Panc1 (cell line): Measurements from ENCODE around the gene WNT2.

ENCODE experiments used
- CTCF ChIP-seq: fragments of 450-650 bp; IDR thresholded peaks from 2 replicates; pipeline ENCODE4 v1.5.1; 2017; ENCODE audit warnings: mild to moderate bottlenecking
- POLR2AphosphoS5 ChIP-seq: IDR thresholded peaks from 2 replicates; pipeline ENCODE4 v1.6.1; 2012; ENCODE audit warnings: mild to moderate bottlenecking, low read depth, low read length, moderate library complexity
- SIN3A ChIP-seq: IDR thresholded peaks from 2 replicates; pipeline ENCODE4 v1.6.1; 2012; ENCODE audit warnings: low read depth, mild to moderate bottlenecking, low read length, moderate library complexity, borderline replicate concordance; ENCODE audit not compliant: insufficient read depth
- TCF7L2 ChIP-seq: IDR thresholded peaks from 2 replicates; pipeline ENCODE4 v1.6.1; 2011; ENCODE audit warnings: mild to moderate bottlenecking, low read depth, low read length, inconsistent platforms
- TF ChIP-seq, protein P1 (sequence below), 2 experiments: IDR thresholded peaks; 2 replicates each; pipeline ENCODE4 v1.6.1; 2011 to 2012; ENCODE audit warnings: low read depth in 2 of 2, control low read depth in 1 of 2, low read length in 1 of 2, mild to moderate bottlenecking in 1 of 2, moderate library complexity in 1 of 2; ENCODE audit not compliant: insufficient read depth in 1 of 2

GRCh38 chr7:117231047-117231359, 91.9 kb downstream of the WNT2 start:
- TF ChIP-seq POLR2AphosphoS5 (no peak), CTCF (no peak), TCF7L2 (no peak), SIN3A (no peak)
- TF ChIP-seq, protein P1, sequence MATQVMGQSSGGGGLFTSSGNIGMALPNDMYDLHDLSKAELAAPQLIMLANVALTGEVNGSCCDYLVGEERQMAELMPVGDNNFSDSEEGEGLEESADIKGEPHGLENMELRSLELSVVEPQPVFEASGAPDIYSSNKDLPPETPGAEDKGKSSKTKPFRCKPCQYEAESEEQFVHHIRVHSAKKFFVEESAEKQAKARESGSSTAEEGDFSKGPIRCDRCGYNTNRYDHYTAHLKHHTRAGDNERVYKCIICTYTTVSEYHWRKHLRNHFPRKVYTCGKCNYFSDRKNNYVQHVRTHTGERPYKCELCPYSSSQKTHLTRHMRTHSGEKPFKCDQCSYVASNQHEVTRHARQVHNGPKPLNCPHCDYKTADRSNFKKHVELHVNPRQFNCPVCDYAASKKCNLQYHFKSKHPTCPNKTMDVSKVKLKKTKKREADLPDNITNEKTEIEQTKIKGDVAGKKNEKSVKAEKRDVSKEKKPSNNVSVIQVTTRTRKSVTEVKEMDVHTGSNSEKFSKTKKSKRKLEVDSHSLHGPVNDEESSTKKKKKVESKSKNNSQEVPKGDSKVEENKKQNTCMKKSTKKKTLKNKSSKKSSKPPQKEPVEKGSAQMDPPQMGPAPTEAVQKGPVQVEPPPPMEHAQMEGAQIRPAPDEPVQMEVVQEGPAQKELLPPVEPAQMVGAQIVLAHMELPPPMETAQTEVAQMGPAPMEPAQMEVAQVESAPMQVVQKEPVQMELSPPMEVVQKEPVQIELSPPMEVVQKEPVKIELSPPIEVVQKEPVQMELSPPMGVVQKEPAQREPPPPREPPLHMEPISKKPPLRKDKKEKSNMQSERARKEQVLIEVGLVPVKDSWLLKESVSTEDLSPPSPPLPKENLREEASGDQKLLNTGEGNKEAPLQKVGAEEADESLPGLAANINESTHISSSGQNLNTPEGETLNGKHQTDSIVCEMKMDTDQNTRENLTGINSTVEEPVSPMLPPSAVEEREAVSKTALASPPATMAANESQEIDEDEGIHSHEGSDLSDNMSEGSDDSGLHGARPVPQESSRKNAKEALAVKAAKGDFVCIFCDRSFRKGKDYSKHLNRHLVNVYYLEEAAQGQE (IDR thresholded peaks at IDR 0.05; ENCODE audit: insufficient read depth in 1 of 2, low read depth in 2 of 2, low read length in 1 of 2) = no peak
